ENCODE results near the gene SERTAD1.

- peak; percentile 92 for TF ChIP-seq TAF1 (IDR thresholded peaks at IDR 0.05; ENCODE audit: borderline replicate concordance, insufficient read depth, low read length)
- TF ChIP-seq FOXP2 (optimal IDR thresholded peaks at IDR 0.05; ENCODE audit: borderline replicate concordance, extremely low read depth, extremely low read length, insufficient read depth), result peak; percentile 58
- TF ChIP-seq REST (IDR thresholded peaks at IDR 0.05; ENCODE audit: insufficient read depth in 1 of 2, low read depth in 2 of 2, low read length in 2 of 2), result peak in 1 of 2 experiments; percentile 31; a peak in 1 of 4 replicates
- peak; percentile 82; the same call in 1 of the 2 replicates for TF ChIP-seq SIN3A (IDR thresholded peaks at IDR 0.05; ENCODE audit: borderline replicate concordance, insufficient read depth, low read length)
Measured at GRCh38 chr19:40444000-40444824, 18.4 kb upstream of the SERTAD1 start, which contains the start of gene SERTAD3.

Measured in PFSK-1 (cell line).